H1 (cell line): ENCODE measurements around the gene AIDA. TPM values are rescaled to one million over a fixed set of nuclear protein-coding genes. Genes with fewer than 3 reads are reported as not detected.

Experiments used
- CTCF ChIA-PET: fragments of 300-600 bp; sonication (Branson Sonifier 250); formaldehyde crosslinking; loops from one replicate; lab custom pipeline; 2021; ENCODE audit not compliant: partially characterized antibody; lab: Charles Lee
- POLR2A ChIA-PET: fragments of 300-600 bp; sonication (Branson Sonifier 250); formaldehyde crosslinking; loops from one replicate; lab custom pipeline; 2021; ENCODE audit warnings: inconsistent platforms; ENCODE audit not compliant: partially characterized antibody; lab: Charles Lee
- DNase-seq, 2 experiments: peaks; one replicate each; pipeline versions ENCODE4 v3.0.0 to v3.0.0-alpha.2; 2010 to 2022; ENCODE audit warnings: low spot score in 2 of 2, low read depth in 1 of 2, mixed read lengths in 1 of 2
- FAIRE-seq: peaks from 2 replicates; lab custom pipeline; 2011; peaks lifted over from hg19 to GRCh38; lab: Jason Lieb, UNC
- H2AFZ ChIP-seq: 2 replicates; pipeline ENCODE4 v1.8.1; 2012; ENCODE audit warnings: low read length, inconsistent platforms
- H2AK5ac ChIP-seq: 2 replicates; pipeline ENCODE4 v1.6.1; 2013; ENCODE audit warnings: low read depth, low read length
- H2BK120ac ChIP-seq: replicated peaks from 2 replicates; pipeline ENCODE3; 2013; ENCODE audit warnings: low read depth, low read length, inconsistent platforms
- H2BK12ac ChIP-seq: 2 replicates; pipeline ENCODE4 v1.6.1; 2013; ENCODE audit warnings: low read depth, low read length
- H2BK15ac ChIP-seq: 2 replicates; pipeline ENCODE4 v1.6.1; 2013; ENCODE audit warnings: low read length
- H2BK20ac ChIP-seq: 2 replicates; pipeline ENCODE4 v1.6.1; 2013; ENCODE audit warnings: low read length
- H2BK5ac ChIP-seq: 2 replicates; pipeline ENCODE4 v1.6.1; 2013; ENCODE audit warnings: low read depth, low read length
- H3K14ac ChIP-seq: 2 replicates; pipeline ENCODE4 v1.6.1; 2013; ENCODE audit warnings: inconsistent platforms; ENCODE audit not compliant: insufficient read length
- H3K18ac ChIP-seq: 2 replicates; pipeline ENCODE4 v1.6.1; 2013; ENCODE audit warnings: low read length; ENCODE audit errors: extremely low read depth
- H3K23ac ChIP-seq: 2 replicates; pipeline ENCODE4 v1.6.1; 2013; ENCODE audit warnings: inconsistent platforms; ENCODE audit not compliant: insufficient read length
- H3K23me2 ChIP-seq: 2 replicates; pipeline ENCODE4 v1.6.1; 2013; ENCODE audit warnings: low read depth, low read length
- H3K27ac ChIP-seq: 2 replicates; pipeline ENCODE4 v1.6.1; 2011; ENCODE audit warnings: low read depth, low read length, inconsistent platforms
- H3K27me3 ChIP-seq, 4 experiments: replicated peaks in 1 of 4; 1 replicate in 1 of 4; 2 replicates in 3 of 4; pipeline versions ENCODE4 v1.6.1 to v1.8.1; 2011 to 2013; ENCODE audit warnings: low read length in 3 of 4, mild to moderate bottlenecking in 3 of 4, inconsistent platforms in 2 of 4, mixed read lengths in 2 of 4, moderate library complexity in 1 of 4; ENCODE audit not compliant: control insufficient read depth in 3 of 4, insufficient read depth in 3 of 4; ENCODE audit errors: extremely low read depth in 1 of 4
- H3K36me3 ChIP-seq, 4 experiments: 2 replicates each; pipeline versions ENCODE4 v1.6.1 to v1.8.1; 2011 to 2013; ENCODE audit warnings: mild to moderate bottlenecking in 4 of 4, low read length in 3 of 4, moderate library complexity in 2 of 4, control low read depth in 1 of 4, inconsistent platforms in 1 of 4; ENCODE audit not compliant: insufficient read depth in 4 of 4, control insufficient read depth in 2 of 4
- H3K4ac ChIP-seq: replicated peaks from 2 replicates; pipeline ENCODE3; 2013; ENCODE audit warnings: low read length, low read depth, mixed read lengths, inconsistent platforms; ENCODE audit not compliant: insufficient read length
- H3K4me1 ChIP-seq, 4 experiments: replicated peaks in 1 of 4; 1 replicate in 1 of 4; 2 replicates in 3 of 4; pipeline versions ENCODE4 v1.6.1 to v1.8.1; 2011 to 2013; ENCODE audit warnings: low read length in 3 of 4, inconsistent platforms in 2 of 4, mixed read lengths in 1 of 4; ENCODE audit not compliant: insufficient read depth in 4 of 4, control insufficient read depth in 3 of 4
- H3K4me2 ChIP-seq, 2 experiments: 2 replicates each; pipeline versions ENCODE4 v1.6.1 to v1.8.1; 2011 to 2013; ENCODE audit warnings: low read depth in 2 of 2, low read length in 2 of 2, control low read depth in 1 of 2, inconsistent platforms in 1 of 2, mild to moderate bottlenecking in 1 of 2; ENCODE audit not compliant: insufficient read depth in 1 of 2
- H3K4me3 ChIP-seq, 4 experiments: fragments of 200-600, 300-600 bp in 1 of 4; sonication (generic), shearing (Covaris generic), sonication (Bioruptor Twin) in 1 of 4; 2 replicates each; pipeline versions ENCODE4 v1.5.1 to v1.8.1; 2011 to 2016; ENCODE audit warnings: low read length in 4 of 4, low read depth in 3 of 4, control low read depth in 2 of 4, inconsistent platforms in 2 of 4, mild to moderate bottlenecking in 2 of 4, mixed read lengths in 1 of 4, moderate library complexity in 1 of 4; ENCODE audit not compliant: insufficient read depth in 2 of 4; ENCODE audit errors: extremely low read depth in 1 of 4
- H3K56ac ChIP-seq: replicated peaks from 2 replicates; pipeline ENCODE3; 2013; ENCODE audit warnings: low read depth, mild to moderate bottlenecking, mixed read lengths, low read length, inconsistent platforms; ENCODE audit not compliant: insufficient read length
- H3K79me1 ChIP-seq: 2 replicates; pipeline ENCODE4 v1.6.1; 2013; ENCODE audit warnings: low read depth, low read length, control low read depth
- H3K79me2 ChIP-seq, 2 experiments: 2 replicates each; pipeline versions ENCODE4 v1.6.1 to v1.8.1; 2012 to 2013; ENCODE audit warnings: low read length in 2 of 2, mild to moderate bottlenecking in 2 of 2, inconsistent platforms in 1 of 2; ENCODE audit not compliant: insufficient read depth in 2 of 2, control insufficient read depth in 1 of 2
- H3K9ac ChIP-seq, 4 experiments: replicated peaks in 1 of 4; 1 replicate in 1 of 4; 2 replicates in 3 of 4; pipeline versions ENCODE4 v1.6.1 to v1.8.1; 2011 to 2013; ENCODE audit warnings: low read depth in 3 of 4, low read length in 3 of 4, control low read depth in 2 of 4, mild to moderate bottlenecking in 2 of 4, moderate library complexity in 2 of 4, inconsistent platforms in 1 of 4; ENCODE audit errors: extremely low read depth in 1 of 4
- H3K9me3 ChIP-seq, 2 experiments: 2 replicates each; pipeline versions ENCODE4 v1.6.1 to v1.8.1; 2012 to 2013; ENCODE audit warnings: mild to moderate bottlenecking in 2 of 2, moderate library complexity in 2 of 2, control low read depth in 1 of 2, inconsistent platforms in 1 of 2, low read depth in 1 of 2, low read length in 1 of 2, mixed read lengths in 1 of 2; ENCODE audit not compliant: insufficient read depth in 2 of 2
- H4K20me1 ChIP-seq, 2 experiments: replicated peaks in 1 of 2; 2 replicates each; pipeline versions ENCODE3 to v1.8.1; 2011 to 2013; ENCODE audit warnings: inconsistent platforms in 2 of 2, low read length in 2 of 2, mild to moderate bottlenecking in 1 of 2; ENCODE audit not compliant: insufficient read depth in 2 of 2, control insufficient read depth in 1 of 2
- H4K5ac ChIP-seq: 2 replicates; pipeline ENCODE4 v1.6.1; 2013; ENCODE audit warnings: low read length, low read depth, mixed read lengths, inconsistent platforms; ENCODE audit not compliant: insufficient read length
- H4K8ac ChIP-seq: 2 replicates; pipeline ENCODE4 v1.8.0; 2013; ENCODE audit warnings: mild to moderate bottlenecking, moderate library complexity, low read length, inconsistent platforms; ENCODE audit not compliant: insufficient read depth; ENCODE audit errors: extremely low read depth
- H4K91ac ChIP-seq: replicated peaks from 2 replicates; pipeline ENCODE3; 2013; ENCODE audit warnings: low read length, mixed read lengths, inconsistent platforms; ENCODE audit not compliant: insufficient read length
- BACH1 ChIP-seq: IDR thresholded peaks from 2 replicates; pipeline ENCODE4 v1.6.1; 2012; ENCODE audit warnings: low read length, improper control_type of control experiment
- CBX8 ChIP-seq: fragments of 300-800, 300-1000 bp; sonication (generic); IDR thresholded peaks from 2 replicates; pipeline ENCODE4 v1.7.1; 2016; ENCODE audit warnings: low read depth, low read length, borderline replicate concordance
- CTBP2 ChIP-seq: IDR thresholded peaks from 2 replicates; pipeline ENCODE4 v1.7.0; 2011; ENCODE audit warnings: borderline replicate concordance, mild to moderate bottlenecking, moderate library complexity, mixed read lengths, low read length; ENCODE audit not compliant: insufficient read depth, insufficient read length
- EGR1 ChIP-seq: IDR thresholded peaks from 2 replicates; pipeline ENCODE4 v1.6.1; 2011; ENCODE audit warnings: low read depth, low read length, borderline replicate concordance
- HDAC2 ChIP-seq, 2 experiments: fragments of 300-600 bp in 1 of 2; sonication (generic) in 1 of 2; IDR thresholded peaks; 2 replicates each; pipeline ENCODE4 v1.6.1; 2011 to 2012; ENCODE audit warnings: low read depth in 2 of 2, low read length in 2 of 2, mild to moderate bottlenecking in 2 of 2, moderate library complexity in 2 of 2, borderline replicate concordance in 1 of 2, inconsistent platforms in 1 of 2
- RBBP5 ChIP-seq: IDR thresholded peaks from 2 replicates; pipeline ENCODE4 v1.7.1; 2012; ENCODE audit warnings: low read depth, mild to moderate bottlenecking, inconsistent platforms, low read length, moderate library complexity, borderline replicate concordance
- SP2 ChIP-seq: IDR thresholded peaks from 2 replicates; pipeline ENCODE4 v1.6.1; 2012; ENCODE audit warnings: mild to moderate bottlenecking, low read length, inconsistent platforms
- SP4 ChIP-seq: IDR thresholded peaks from 2 replicates; pipeline ENCODE4 v1.6.1; 2012; ENCODE audit warnings: low read length, inconsistent platforms
- TAF1 ChIP-seq: IDR thresholded peaks from 2 replicates; pipeline ENCODE4 v1.6.1; 2011; ENCODE audit warnings: mild to moderate bottlenecking, low read depth, low read length
- TAF7 ChIP-seq: optimal IDR thresholded peaks from 2 replicates; pipeline ENCODE3; 2011; ENCODE audit warnings: low read depth, mild to moderate bottlenecking, inconsistent platforms, low read length, moderate library complexity, borderline replicate concordance
- WGBS, 2 experiments: shearing (Covaris generic) in 1 of 2; methylation state at CpG; one replicate each; pipeline versions ENCODE4 v1.1.6 to v1.1.7; 2013 to 2015; ENCODE audit warnings: low lambda C conversion rate in 2 of 2, mixed read lengths in 2 of 2, inconsistent platforms in 1 of 2, low coverage in 1 of 2, missing lambda C conversion rate in 1 of 2; ENCODE audit not compliant: insufficient replicate concordance in 2 of 2, insufficient coverage in 1 of 2, insufficient read length in 1 of 2; ENCODE audit errors: extremely low coverage in 1 of 2, missing lambda C conversion rate in 1 of 2; 5-methylcytosine and 5-hydroxymethylcytosine counted together
- polyA plus RNA-seq, 7 experiments: library from polyadenylated mRNA; depleted of rRNA in 3 of 7; stranded (reverse) in 5 of 7; unstranded in 2 of 7; fragments of >200 nt in 5 of 7; fragments of 200-250 nt in 2 of 7; gene quantifications; 1 replicate in 5 of 7; 2 replicates in 1 of 7; 4 replicates in 1 of 7; pipeline versions ENCODE4 v1.2.1 to v1.2.3, GENCODE V29; 2011 to 2013; ENCODE audit warnings: missing spikeins in 2 of 7, mixed read lengths in 2 of 7
- total RNA-seq: library from RNA; stranded (reverse); fragmentation: NEBNext Ultra II Directional; extraction: Animal tissue kit (Norgen Biotek cat#: 25700); gene quantifications from 2 replicates; pipeline ENCODE4 v1.2.1, GENCODE V29; 2021
- TF ChIP-seq, protein P1 (sequence below), 3 experiments: IDR thresholded peaks; 1 replicate in 2 of 3; 2 replicates in 1 of 3; pipeline versions ENCODE4 v1.5.1 to v1.6.1; 2011; ENCODE audit warnings: low read length in 3 of 3, mild to moderate bottlenecking in 3 of 3, inconsistent platforms in 2 of 3, low read depth in 1 of 3, moderate library complexity in 1 of 3; ENCODE audit not compliant: insufficient read depth in 1 of 3; ENCODE audit errors: control extremely low read depth in 1 of 3

The AIDA gene
- total and polyA plus RNA-seq, 2 of the 8 experiments (the other 6 are each of a cell fraction or from before 2014, with no cell fraction given): 52.5 to 103 TPM

DNA sequence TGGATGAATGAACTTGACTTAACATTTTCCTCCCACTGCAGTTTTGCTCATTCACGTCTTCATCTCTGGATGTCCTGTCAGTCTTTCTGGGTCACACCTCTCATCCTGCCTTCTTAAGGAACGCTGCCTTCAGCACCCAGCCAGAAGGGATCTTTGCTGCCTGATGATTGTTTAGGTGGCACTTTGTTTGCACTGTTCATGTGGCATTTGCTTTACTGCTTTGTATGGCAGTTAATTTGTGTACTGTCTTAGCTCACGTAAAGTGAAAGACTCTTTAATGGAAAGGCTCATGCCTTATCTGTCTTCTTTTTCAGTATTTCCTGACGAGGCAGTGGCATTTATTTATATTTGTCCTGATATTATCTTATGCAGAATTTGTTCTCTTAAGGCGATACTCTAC lies 89.5 kb downstream of the AIDA start:
- H3K4me3 ChIP-seq: no peak overlapping the region
- H2BK20ac ChIP-seq: no peak overlapping the region
- no peaks in the 10 kb centered on the region for H3K9me3 ChIP-seq
- no peak overlapping the region for H3K4ac ChIP-seq
- H3K79me2 ChIP-seq: peaks cover 0 to 32% of the 10 kb centered on the region in 2 experiments; a peak in 3 of 4 replicates
- H3K18ac ChIP-seq: no peak overlapping the region
- no peak for FAIRE-seq
- H3K36me3 ChIP-seq: peaks cover 2 to 39% (median 29%) of the 10 kb centered on the region in 4 experiments
- POLR2A ChIA-PET: no interaction called here
- H4K91ac ChIP-seq: no peak overlapping the region
- CTCF ChIA-PET: interaction anchor here (1.4 kb wide), 1 partner anchor 9 kb away, joined by 3 read pairs; no protein-coding TSS in a partner anchor
- peaks cover 7% of the 10 kb centered on the region; the same call in 1 of the 2 replicates for H3K23me2 ChIP-seq
- no peak overlapping the region for H3K14ac ChIP-seq
- no peak overlapping the region for H2BK5ac ChIP-seq
- no peak overlapping the region for H3K56ac ChIP-seq
- no peak overlapping the region for H4K5ac ChIP-seq
- no peaks in the 10 kb centered on the region for H3K27me3 ChIP-seq
- H3K9ac ChIP-seq: no peak overlapping the region
- TF ChIP-seq, protein P1, sequence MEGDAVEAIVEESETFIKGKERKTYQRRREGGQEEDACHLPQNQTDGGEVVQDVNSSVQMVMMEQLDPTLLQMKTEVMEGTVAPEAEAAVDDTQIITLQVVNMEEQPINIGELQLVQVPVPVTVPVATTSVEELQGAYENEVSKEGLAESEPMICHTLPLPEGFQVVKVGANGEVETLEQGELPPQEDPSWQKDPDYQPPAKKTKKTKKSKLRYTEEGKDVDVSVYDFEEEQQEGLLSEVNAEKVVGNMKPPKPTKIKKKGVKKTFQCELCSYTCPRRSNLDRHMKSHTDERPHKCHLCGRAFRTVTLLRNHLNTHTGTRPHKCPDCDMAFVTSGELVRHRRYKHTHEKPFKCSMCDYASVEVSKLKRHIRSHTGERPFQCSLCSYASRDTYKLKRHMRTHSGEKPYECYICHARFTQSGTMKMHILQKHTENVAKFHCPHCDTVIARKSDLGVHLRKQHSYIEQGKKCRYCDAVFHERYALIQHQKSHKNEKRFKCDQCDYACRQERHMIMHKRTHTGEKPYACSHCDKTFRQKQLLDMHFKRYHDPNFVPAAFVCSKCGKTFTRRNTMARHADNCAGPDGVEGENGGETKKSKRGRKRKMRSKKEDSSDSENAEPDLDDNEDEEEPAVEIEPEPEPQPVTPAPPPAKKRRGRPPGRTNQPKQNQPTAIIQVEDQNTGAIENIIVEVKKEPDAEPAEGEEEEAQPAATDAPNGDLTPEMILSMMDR (IDR thresholded peaks at IDR 0.05; ENCODE audit: control extremely low read depth in 1 of 3, insufficient read depth in 1 of 3, low read depth in 1 of 3, low read length in 3 of 3): no peak
- TF ChIP-seq TAF1 (no peak), RBBP5 (no peak), SP2 (no peak), TAF7 (no peak), CTBP2 (no peak), SP4 (no peak), EGR1 (no peak), HDAC2 (IDR thresholded peaks at IDR 0.05; ENCODE audit: borderline replicate concordance in 1 of 2, low read depth in 2 of 2, low read length in 2 of 2) (no peak), CBX8 (no peak), BACH1 (no peak)
- DNase-seq: no peak
- peaks cover 6% of the 10 kb centered on the region for H3K79me1 ChIP-seq
- H3K4me1 ChIP-seq: peaks cover 0 to 4% (median 1%) of the 10 kb centered on the region in 4 experiments; a peak in 3 of 7 replicates
- no peak overlapping the region for H2BK12ac ChIP-seq
- H3K4me2 ChIP-seq: no peak overlapping the region
- no peak overlapping the region for H2BK120ac ChIP-seq
- WGBS, 2 experiments: 88% methylated on average over 5 of the region's 5 CpGs; no CpG with 5 or more reads in 1 of the 2 experiments
- H4K20me1 ChIP-seq: peaks cover 2 to 7% of the 10 kb centered on the region in 2 experiments
- no peak overlapping the region for H2BK15ac ChIP-seq
- no peak overlapping the region for H3K23ac ChIP-seq
- H3K27ac ChIP-seq: no peak overlapping the region
- H2AFZ ChIP-seq: no peak overlapping the region
- no peak overlapping the region for H4K8ac ChIP-seq
- no peak overlapping the region for H2AK5ac ChIP-seq
